ENCODE measurements around the gene NTF4. TPM values are rescaled to one million over a fixed set of nuclear protein-coding genes. Genes with fewer than 3 reads are reported as not detected.

Gene NTF4
- total and polyA plus RNA-seq, 8 donors = 0.09 TPM; not detected in 7

- no peak overlapping the region for H3K27ac ChIP-seq
- no peaks in the 10 kb centered on the region for H3K9me3 ChIP-seq
- no peak for TF ChIP-seq CTCF (IDR thresholded peaks at IDR 0.05)
- DNase-seq (no peak), ATAC-seq (no peak), FAIRE-seq (no peak)
- peaks cover 0 to 19% (median 7%) of the 10 kb centered on the region in 3 donors for H3K4me1 ChIP-seq
- H3K27me3 ChIP-seq = no peaks in the 10 kb centered on the region
- WGBS, 2 donors = 89% methylated on average over 17 of the region's 17 CpGs
- intact Hi-C loops (cut with DNase I) = loop anchor here in 1 of 3 donors (5.0 kb wide), 1 partner anchor 111 kb away; no protein-coding TSS in a partner anchor
- H3K4me3 ChIP-seq = no peak overlapping the region
- peaks cover 7 to 46% (median 28%) of the 10 kb centered on the region in 3 donors for H3K36me3 ChIP-seq
Measured at GRCh38 chr19:49091391-49092038, 26.9 kb upstream of the NTF4 start.

- peaks cover 0 to 26% (median 7%) of the 10 kb centered on the region in 3 donors for H3K4me1 ChIP-seq
- no peak for TF ChIP-seq CTCF (IDR thresholded peaks at IDR 0.05)
- 17 to 36% methylated on average over 11 of the region's 11 CpGs for WGBS, 2 donors
- peaks cover 7 to 19% (median 11%) of the 10 kb centered on the region in 3 donors for H3K36me3 ChIP-seq
- H3K4me3 ChIP-seq = peak overlapping the region; percentile 78 to 87 (median 82)
- no peaks in the 10 kb centered on the region for H3K27me3 ChIP-seq
- FAIRE-seq = no peak
- H3K27ac ChIP-seq = no peak overlapping the region
- no peak for ATAC-seq
- intact Hi-C loops (cut with DNase I) = no loop called here
- DNase-seq = no peak
- H3K9me3 ChIP-seq = no peaks in the 10 kb centered on the region
Measured at GRCh38 chr19:49086296-49086695, 21.7 kb upstream of the NTF4 start.

DNA sequence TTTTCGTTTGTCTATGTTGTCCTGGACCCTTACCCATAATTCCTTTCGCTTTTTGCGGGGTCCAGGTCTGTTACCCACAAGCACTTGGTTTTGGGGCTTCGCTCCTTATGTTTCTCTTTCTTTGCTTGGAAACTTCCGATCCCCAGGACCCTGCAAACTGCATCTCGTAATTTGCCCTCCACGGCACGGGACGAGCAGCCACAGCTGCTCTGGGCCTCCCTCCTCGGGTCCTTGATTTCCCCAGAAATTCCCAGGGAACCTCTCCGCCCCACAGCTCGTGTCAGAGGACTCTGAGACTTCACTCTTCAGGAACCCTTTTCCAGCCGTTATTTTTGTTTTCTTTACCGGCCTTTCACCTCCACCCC lies 21.2 kb upstream of the NTF4 start:
- H3K4me1 ChIP-seq = peaks cover 0 to 26% (median 7%) of the 10 kb centered on the region in 3 donors
- 1 to 2% methylated on average over 14 of the region's 14 CpGs for WGBS, 2 donors
- no peak for TF ChIP-seq CTCF (IDR thresholded peaks at IDR 0.05)
- no peak for DNase-seq
- peak overlapping the region; percentile 78 to 87 (median 82) for H3K4me3 ChIP-seq
- H3K9me3 ChIP-seq = no peaks in the 10 kb centered on the region
- FAIRE-seq = no peak
- no peak for ATAC-seq
- H3K27me3 ChIP-seq = no peaks in the 10 kb centered on the region
- intact Hi-C loops (cut with DNase I) = no loop called here
- peaks cover 3 to 15% (median 8%) of the 10 kb centered on the region in 3 donors for H3K36me3 ChIP-seq
- peak overlapping the region; percentile 42 to 86 (median 74) for H3K27ac ChIP-seq

- DNase-seq (peak; percentile 99 to 100 (median 100)), ATAC-seq (peak; percentile 94 to 98 (median 96))
Measured at GRCh38 chr19:49085020-49085867, 20.6 kb upstream of the NTF4 start, which contains the start of gene SNRNP70. Gene SNRNP70, plus strand, starts transcription at chr19:49085451. Its CDS starts 964 bp downstream, at chr19:49086415.

More at GRCh38 chr19:49085020-49085867, 20.6 kb upstream of the NTF4 start, which contains the start of gene SNRNP70:
- peaks cover 0 to 9% (median 2%) of the 10 kb centered on the region in 3 donors for H3K36me3 ChIP-seq
- no peak for TF ChIP-seq CTCF (IDR thresholded peaks at IDR 0.05)
- intact Hi-C loops (cut with DNase I) = no loop called here
- WGBS, 2 donors = 0 to 1% methylated on average over 81 to 89 of the region's 89 CpGs
- H3K27ac ChIP-seq = peak within 1 kb of the TSS; percentile 42 to 86 (median 74)
- peak; percentile 80 for FAIRE-seq
- H3K9me3 ChIP-seq = no peaks in the 10 kb centered on the region
- H3K27me3 ChIP-seq = no peaks in the 10 kb centered on the region
- peaks cover 0 to 26% (median 7%) of the 10 kb centered on the region in 3 donors for H3K4me1 ChIP-seq
- peak within 1 kb of the TSS; percentile 78 to 87 (median 82) for H3K4me3 ChIP-seq
